HCT116 (cell line): ENCODE data around the gene FCHSD2. TPM values are rescaled to one million over a fixed set of nuclear protein-coding genes. Genes with fewer than 3 reads are reported as not detected.
A peak's percentile ranks its signal among the peaks of the same experiment; 100 is the strongest.
"Not testable (repeated sequence)": the region's sequence is repeated elsewhere in the genome, so short reads cannot be mapped to it uniquely, and the experiment has no call there.

Experiments used
- ATAC-seq: fragments of 200-7000 bp; cut with Tn5 transposase; 2 replicates; pipeline ENCODE4 v1.9.1; 2020; ENCODE audit warnings: mild to moderate bottlenecking, moderate library complexity
- BruUV-seq: library from RNA; stranded (reverse); fragments of 400-500 nt; replicated peaks from 2 replicates; lab custom pipeline; 2021; lab: Mats Ljungman, UMichigan
- CTCF ChIA-PET: fragments of 300-600 bp; sonication (Branson Sonifier 250); formaldehyde crosslinking; loops from one replicate; lab custom pipeline; 2021; ENCODE audit warnings: antibody characterized with exemption; lab: Charles Lee
- POLR2A ChIA-PET: fragments of 300-600, 350-600 bp; sonication (Branson Sonifier 250); formaldehyde crosslinking; loops from one replicate; lab custom pipeline; 2021; ENCODE audit warnings: antibody characterized with exemption; lab: Charles Lee
- RAD21 ChIA-PET, 2 experiments: fragments of 300-600 bp; sonication (Branson Sonifier 250); formaldehyde crosslinking; loops; one replicate each; lab custom pipeline; 2023; ENCODE audit warnings: low total read pairs in 2 of 2; ENCODE audit not compliant: uncharacterized antibody in 2 of 2, unreplicated experiment in 2 of 2, low non-redundant PET in 1 of 2; lab: Charles Lee
- DNase-seq: peaks from one replicate; pipeline ENCODE4 v3.0.0-alpha.2; 2010; ENCODE audit warnings: low read depth, low spot score
- H2AFZ ChIP-seq: fragments of 200-600 bp; shearing (Covaris generic), sonication (generic); 2 replicates; pipeline ENCODE4 v1.6.1; 2017; ENCODE audit warnings: low read depth, mixed run types, mixed read lengths, antibody characterized with exemption, low read length; ENCODE audit not compliant: poor library complexity, severe bottlenecking
- H3K27ac ChIP-seq: 2 replicates; pipeline ENCODE4 v1.5.1; 2012; ENCODE audit warnings: low read depth, low read length
- H3K27me3 ChIP-seq: fragments of 200-600 bp; sonication (generic); 2 replicates; pipeline ENCODE4 v1.6.1; 2016; ENCODE audit warnings: mixed run types, low read length, mixed read lengths; ENCODE audit not compliant: insufficient read depth
- H3K36me3 ChIP-seq, 2 experiments: fragments of 200-500 bp in 1 of 2; fragments of 200-600 bp in 1 of 2; sonication (Bioruptor generic) in 1 of 2; sonication (generic) in 1 of 2; 2 replicates each; pipeline versions ENCODE4 v1.5.1 to v1.6.1; 2014 to 2016; ENCODE audit warnings: low read length in 2 of 2, inconsistent platforms in 1 of 2, mixed read lengths in 1 of 2, mixed run types in 1 of 2; ENCODE audit not compliant: insufficient read depth in 2 of 2, control insufficient read depth in 1 of 2
- H3K4me1 ChIP-seq, 2 experiments: fragments of 200-600 bp in 1 of 2; sonication (generic) in 1 of 2; 2 replicates each; pipeline versions ENCODE4 v1.5.1 to v1.6.1; 2012 to 2017; ENCODE audit warnings: low read length in 2 of 2, inconsistent platforms in 1 of 2, mild to moderate bottlenecking in 1 of 2, mixed read lengths in 1 of 2, mixed run types in 1 of 2, moderate library complexity in 1 of 2; ENCODE audit not compliant: insufficient read depth in 2 of 2, control insufficient read depth in 1 of 2
- H3K4me2 ChIP-seq: fragments of 200-600 bp; sonication (generic); 2 replicates; pipeline ENCODE4 v1.6.1; 2017; ENCODE audit warnings: mixed run types, low read length, mixed read lengths
- H3K4me3 ChIP-seq, 2 experiments: fragments of 200-600 bp in 1 of 2; sonication (generic) in 1 of 2; replicated peaks in 1 of 2; 2 replicates each; pipeline ENCODE4 v1.5.1; 2011 to 2016; ENCODE audit warnings: low read length in 2 of 2, control low read depth in 1 of 2, low read depth in 1 of 2, mild to moderate bottlenecking in 1 of 2, mixed read lengths in 1 of 2, mixed run types in 1 of 2
- H3K79me2 ChIP-seq: fragments of 200-600 bp; sonication (generic); 2 replicates; pipeline ENCODE4 v1.6.1; 2017; ENCODE audit warnings: mild to moderate bottlenecking, mixed run types, low read length, moderate library complexity, mixed read lengths; ENCODE audit not compliant: insufficient read depth
- H3K9ac ChIP-seq: fragments of 200-600 bp; sonication (generic); 2 replicates; pipeline ENCODE4 v1.6.1; 2016; ENCODE audit warnings: low read length, mixed read lengths
- H3K9me2 ChIP-seq: fragments of 200-600 bp; sonication (generic), shearing (Covaris generic); 2 replicates; pipeline ENCODE4 v1.6.1; 2017; ENCODE audit warnings: mixed run types, mild to moderate bottlenecking, moderate library complexity; ENCODE audit not compliant: insufficient read depth
- H3K9me3 ChIP-seq, 2 experiments: fragments of 200-500 bp in 1 of 2; fragments of 200-600 bp in 1 of 2; sonication (Bioruptor generic) in 1 of 2; sonication (generic) in 1 of 2; 2 replicates each; pipeline ENCODE4 v1.6.1; 2014 to 2017; ENCODE audit warnings: low read length in 2 of 2, mixed read lengths in 2 of 2, inconsistent platforms in 1 of 2, low read depth in 1 of 2, mild to moderate bottlenecking in 1 of 2, mixed run types in 1 of 2, moderate library complexity in 1 of 2; ENCODE audit not compliant: control insufficient read depth in 1 of 2, insufficient read depth in 1 of 2
- H4K20me1 ChIP-seq: fragments of 200-600 bp; sonication (generic), shearing (Covaris generic); 2 replicates; pipeline ENCODE4 v1.6.1; 2017; ENCODE audit warnings: mixed run types, mild to moderate bottlenecking, moderate library complexity; ENCODE audit not compliant: insufficient read depth
- ELF1 ChIP-seq: IDR thresholded peaks from 2 replicates; pipeline ENCODE4 v1.6.1; 2012; ENCODE audit warnings: low read depth, borderline replicate concordance
- EZH2 ChIP-seq: fragments of 200-600 bp; sonication (generic); IDR thresholded peaks from 2 replicates; pipeline ENCODE4 v1.6.1; 2017; ENCODE audit warnings: antibody characterized with exemption, mixed run types
- JUND ChIP-seq: IDR thresholded peaks from 2 replicates; pipeline ENCODE4 v1.6.1; 2012
- POLR2A ChIP-seq: IDR thresholded peaks from 2 replicates; pipeline ENCODE4 v1.7.0; 2011; ENCODE audit warnings: borderline replicate concordance; ENCODE audit not compliant: insufficient read depth, insufficient read length; ENCODE audit errors: extremely low read depth
- intact Hi-C: fragments of 100-400 bp; cut with micrococcal nuclease; formaldehyde crosslinking; loops from 2 replicates; pipeline ENCODE4 v1.10.0; 2022
- total RNA-seq: library from RNA; stranded (reverse); gene quantifications from one replicate; pipeline ENCODE4 v1.2.1, GENCODE V29; 2021; ENCODE audit not compliant: unreplicated experiment

Gene FCHSD2
- total RNA-seq, 1 experiment from 2014 or later: 15.0 TPM

GRCh38 chr11:73132349-73132748 lies 9.8 kb downstream of the FCHSD2 start:
- H3K79me2 ChIP-seq, H3K27ac ChIP-seq, H3K4me1 ChIP-seq, RAD21 ChIA-PET, BruUV-seq, H3K9me2 ChIP-seq, H2AFZ ChIP-seq, H3K36me3 ChIP-seq, H4K20me1 ChIP-seq, POLR2A ChIA-PET, H3K9me3 ChIP-seq, H3K9ac ChIP-seq, DNase-seq, ATAC-seq: not testable (repeated sequence)
- CTCF ChIA-PET: interaction anchor here (1.0 kb wide), 1 partner anchor 10 kb away, joined by 5 read pairs; the partner anchor contains the start of gene FCHSD2
- TF ChIP-seq JUND: 0 out of 2 replicates have a peak, but pooled peaks have one; percentile 11
- TF ChIP-seq, all 23 proteins: peak for 1; not testable (repeated sequence) for 22
- intact Hi-C loops, H3K4me3 ChIP-seq, H3K27me3 ChIP-seq: not testable (repeated sequence)
- H3K4me2 ChIP-seq: peak overlapping the region; percentile 19; the same call in 1 of the 2 replicates

GRCh38 chr11:73130181-73130580 lies 11.9 kb downstream of the FCHSD2 start:
- ChIA-PET POLR2A (no interaction called here), RAD21 (no interaction called here), CTCF (no interaction called here)
- Histone ChIP-seq H3K9ac (no peak overlapping the region), H3K4me2 (no peak overlapping the region), H3K36me3 (no peaks in the 10 kb centered on the region), H3K4me3 (no peak overlapping the region), H4K20me1 (peaks cover 3% of the 10 kb centered on the region; the same call in 1 of the 2 replicates), H3K9me3 (no peaks in the 10 kb centered on the region), H3K4me1 (peaks cover 0 to 9% of the 10 kb centered on the region in 2 experiments; a peak in 2 of 4 replicates), H3K79me2 (no peaks in the 10 kb centered on the region), H3K9me2 (no peaks in the 10 kb centered on the region), H3K27me3 (no peaks in the 10 kb centered on the region), H3K27ac (no peak overlapping the region), H2AFZ (no peak overlapping the region)
- BruUV-seq: no TSS peak
- intact Hi-C loops: no loop called here
- TF ChIP-seq POLR2A (no peak), EZH2 (no peak), ELF1 (no peak)
- no peak for ATAC-seq
- DNase-seq: no peak
